ENCODE measurements around the gene JMJD8. TPM values are rescaled to one million over a fixed set of nuclear protein-coding genes. Genes with fewer than 3 reads are reported as not detected.

JMJD8 gene
- total and polyA plus RNA-seq, 10 of the 15 experiments (the other 5 are each of a cell fraction or from before 2014, with no cell fraction given) = 1.00 to 50.4 (median 30.7) TPM

- TF ChIP-seq NFXL1 (IDR thresholded peaks at IDR 0.05; ENCODE audit: borderline replicate concordance) (no peak), MTA3 (IDR thresholded peaks at IDR 0.05; ENCODE audit: borderline replicate concordance, low read length) (no peak)
Measured at GRCh38 chr16:659618-660017, 24.5 kb downstream of the JMJD8 start (continued).

GRCh38 chr16:658679-659571 is 25.2 kb downstream of the JMJD8 start:
- ChIA-PET SMC1A (ENCODE audit: uncharacterized antibody, unreplicated experiment) (no interaction called here), POLR2A (no interaction called here), RAD21 (ENCODE audit: unreplicated experiment) (no interaction called here), CTCF (interaction anchor here (1.2 to 1.4 kb wide), 2 partner anchors 10 to 11 kb away, joined by 3 to 5 read pairs; no protein-coding TSS in a partner anchor)
- 88% methylated on average over 33 of the region's 35 CpGs for WGBS (ENCODE audit: insufficient coverage, insufficient replicate concordance, low lambda C conversion rate, missing lambda C conversion rate)
- H3K27ac ChIP-seq (ENCODE audit: control insufficient read depth, insufficient read depth) = no peak overlapping the region
- TF ChIP-seq BHLHE40 (IDR thresholded peaks at IDR 0.05; ENCODE audit: borderline replicate concordance in 1 of 2, low read depth in 2 of 2, low read length in 1 of 2) (no peak), CBX3 (IDR thresholded peaks at IDR 0.05; ENCODE audit: borderline replicate concordance, low read depth) (no peak), YY1 (IDR thresholded peaks at IDR 0.05; ENCODE audit: low read depth, low read length) (no peak), ATF2 (IDR thresholded peaks at IDR 0.05; ENCODE audit: low read length) (no peak), ZNF622 (IDR thresholded peaks at IDR 0.05) (no peak), MEF2A (IDR thresholded peaks at IDR 0.05; ENCODE audit: insufficient read depth, low read depth, low read length) (no peak), CREM (IDR thresholded peaks at IDR 0.05; ENCODE audit: low read depth) (no peak), TCF12 (IDR thresholded peaks at IDR 0.05; ENCODE audit: low read depth, low read length) (no peak), NFIC (IDR thresholded peaks at IDR 0.05; ENCODE audit: low read depth, low read length) (no peak)
- in situ Hi-C loops (cut with MboI) (no loop called here), intact Hi-C loops (cut with micrococcal nuclease; ENCODE audit: unreplicated experiment) (no loop called here)
- no peak overlapping the region for H3K4me3 ChIP-seq
- FAIRE-seq (no peak), DNase-seq (ENCODE audit: low read depth, low spot score) (no peak), ATAC-seq (no peak)
- H3K4me1 ChIP-seq (ENCODE audit: control insufficient read depth, insufficient read depth, low read length) = peaks cover 3% of the 10 kb centered on the region; the same call in 1 of the 2 replicates
- H3K79me2 ChIP-seq (ENCODE audit: control insufficient read depth, insufficient read depth, low read length) = no peaks in the 10 kb centered on the region
- H3K9me3 ChIP-seq (replicated peaks; ENCODE audit: control insufficient read depth, insufficient read depth, low read length) = no peaks in the 10 kb centered on the region
- H2AFZ ChIP-seq (ENCODE audit: control insufficient read depth, low read depth, low read length) = no peak overlapping the region
- H3K27me3 ChIP-seq (replicated peaks in 1 of 2; ENCODE audit: control insufficient read depth in 2 of 2, insufficient read depth in 2 of 2, low read length in 1 of 2) = no peaks in the 10 kb centered on the region
- H4K20me1 ChIP-seq (ENCODE audit: control insufficient read depth, insufficient read depth) = no peaks in the 10 kb centered on the region
- no peaks in the 10 kb centered on the region; a peak in 2 of 4 replicates for H3K36me3 ChIP-seq (ENCODE audit: control insufficient read depth in 2 of 2, insufficient read depth in 2 of 2, low read length in 1 of 2)
- no peak overlapping the region for H3K9ac ChIP-seq (ENCODE audit: control insufficient read depth, insufficient read depth, low read length)
- H3K4me2 ChIP-seq (ENCODE audit: control insufficient read depth, insufficient read depth) = no peak overlapping the region
- no TSS peak for BruUV-seq (replicated peaks)
